H1 (cell line): ENCODE results near the gene ACSL4. TPM values are rescaled to one million over a fixed set of nuclear protein-coding genes. Genes with fewer than 3 reads are reported as not detected.

Experiments
- BRCA1 ChIP-seq: IDR thresholded peaks from 2 replicates; pipeline ENCODE4 v1.6.1; 2012; ENCODE audit warnings: low read depth, low read length, improper control_type of control experiment
- CEBPB ChIP-seq: IDR thresholded peaks from 2 replicates; pipeline ENCODE4 v1.6.1; 2012; ENCODE audit warnings: low read depth, low read length
- CTBP2 ChIP-seq: IDR thresholded peaks from 2 replicates; pipeline ENCODE4 v1.7.0; 2011; ENCODE audit warnings: borderline replicate concordance, mild to moderate bottlenecking, moderate library complexity, mixed read lengths, low read length; ENCODE audit not compliant: insufficient read depth, insufficient read length
- polyA plus RNA-seq, 7 experiments: library from polyadenylated mRNA; depleted of rRNA in 3 of 7; stranded (reverse) in 5 of 7; unstranded in 2 of 7; fragments of >200 nt in 5 of 7; fragments of 200-250 nt in 2 of 7; gene quantifications; 1 replicate in 5 of 7; 2 replicates in 1 of 7; 4 replicates in 1 of 7; pipeline versions ENCODE4 v1.2.1 to v1.2.3, GENCODE V29; 2011 to 2013; ENCODE audit warnings: missing spikeins in 2 of 7, mixed read lengths in 2 of 7
- total RNA-seq: library from RNA; stranded (reverse); fragmentation: NEBNext Ultra II Directional; extraction: Animal tissue kit (Norgen Biotek cat#: 25700); gene quantifications from 2 replicates; pipeline ENCODE4 v1.2.1, GENCODE V29; 2021

ACSL4 gene
- total and polyA plus RNA-seq, 2 of the 8 experiments (the other 6 are each of a cell fraction or from before 2014, with no cell fraction given): 11.3 to 47.0 TPM

DNA sequence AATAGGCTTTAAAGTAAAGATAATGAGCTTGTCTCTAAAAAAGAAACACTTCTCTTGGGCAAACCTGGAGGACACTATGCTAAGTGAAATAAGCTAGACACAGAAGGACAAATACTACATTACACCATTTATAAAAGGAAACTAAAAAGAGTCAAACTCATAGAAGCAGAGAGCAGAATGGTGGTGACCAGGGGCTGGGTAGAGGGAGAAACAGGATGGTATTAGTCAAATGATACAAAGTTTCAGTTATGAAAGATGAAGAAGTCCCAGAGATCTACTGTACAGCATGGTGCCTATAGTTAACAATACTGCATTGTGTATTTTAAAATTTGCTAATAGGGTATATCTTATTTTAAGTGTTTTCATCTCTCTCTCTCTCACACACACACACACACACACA lies 28.5 kb downstream of the ACSL4 start (continued):
- TF ChIP-seq BRCA1: no peak
- no peak for TF ChIP-seq CTBP2
- no peak for TF ChIP-seq CEBPB
